ENCODE results near the gene AKAP1.

GRCh38 chr17:57160624-57161023 is 75.6 kb downstream of the AKAP1 start:
- TF ChIP-seq POLR2A (IDR thresholded peaks at IDR 0.05), result no peak
- TF ChIP-seq CTCF (IDR thresholded peaks at IDR 0.05 in 4 of 5, conservative IDR thresholded peaks at IDR 0.05 in 1 of 5), result no peak

Data from gastrocnemius medialis (tissue), 4 donors.